Measurements from ENCODE around the gene RBM11. TPM values are rescaled to one million over a fixed set of nuclear protein-coding genes. Genes with fewer than 3 reads are reported as not detected.

The RBM11 gene
- total and polyA plus RNA-seq, 4 donors: 2.0 to 6.1 (median 4.1) TPM

- Histone ChIP-seq H3K9me3 (ENCODE audit: control insufficient read depth in 4 of 4, insufficient read depth in 3 of 4, low read length in 3 of 4) (no peaks in the 10 kb centered on the region), H3K4me3 (no peak overlapping the region), H3K9ac (ENCODE audit: insufficient read depth in 1 of 2, low read length in 2 of 2) (no peak overlapping the region), H3K36me3 (ENCODE audit: control insufficient read depth in 4 of 4, insufficient read depth in 4 of 4, low read length in 4 of 4) (no peaks in the 10 kb centered on the region), H3K27me3 (ENCODE audit: control insufficient read depth in 3 of 3, insufficient read depth in 3 of 3, low read length in 2 of 3) (no peaks in the 10 kb centered on the region), H3K4me1 (ENCODE audit: control insufficient read depth in 5 of 5, insufficient read depth in 5 of 5, low read length in 5 of 5) (no peaks in the 10 kb centered on the region), H3K27ac (ENCODE audit: low read depth in 1 of 2, low read length in 1 of 2) (no peak overlapping the region)
- 16 to 66% methylated on average over 2 of the region's 2 CpGs for WGBS, 2 donors
- DNase-seq (no peak), ATAC-seq (ENCODE audit: insufficient read depth, low FRiP score) (no peak)
- no peak for TF ChIP-seq CTCF (IDR thresholded peaks at IDR 0.05; ENCODE audit: control extremely low read depth, extremely low read depth)
These were observed 27.9 kb downstream of the RBM11 start for GRCh38 chr21:14243874-14244273.

GRCh38 chr21:14244911-14245310 is 29.0 kb downstream of the RBM11 start:
- H3K27me3 ChIP-seq (ENCODE audit: control insufficient read depth in 3 of 3, insufficient read depth in 3 of 3, low read length in 2 of 3): no peaks in the 10 kb centered on the region
- no peaks in the 10 kb centered on the region for H3K36me3 ChIP-seq (ENCODE audit: control insufficient read depth in 4 of 4, insufficient read depth in 4 of 4, low read length in 4 of 4)
- ATAC-seq (ENCODE audit: insufficient read depth, low FRiP score): no peak
- no peaks in the 10 kb centered on the region for H3K4me1 ChIP-seq (ENCODE audit: control insufficient read depth in 5 of 5, insufficient read depth in 5 of 5, low read length in 5 of 5)
- no peaks in the 10 kb centered on the region for H3K9me3 ChIP-seq (ENCODE audit: control insufficient read depth in 4 of 4, insufficient read depth in 3 of 4, low read length in 3 of 4)
- no peak for TF ChIP-seq CTCF (IDR thresholded peaks at IDR 0.05; ENCODE audit: control extremely low read depth, extremely low read depth)
- no peak for DNase-seq
- no peak overlapping the region for H3K9ac ChIP-seq (ENCODE audit: insufficient read depth in 1 of 2, low read length in 2 of 2)
- H3K27ac ChIP-seq (ENCODE audit: low read depth in 1 of 2, low read length in 1 of 2): no peak overlapping the region
- H3K4me3 ChIP-seq: no peak overlapping the region

- Histone ChIP-seq H3K27ac (ENCODE audit: low read depth in 1 of 2, low read length in 1 of 2) (no peak overlapping the region), H3K27me3 (ENCODE audit: control insufficient read depth in 3 of 3, insufficient read depth in 3 of 3, low read length in 2 of 3) (no peaks in the 10 kb centered on the region), H3K4me3 (no peak overlapping the region), H3K9ac (ENCODE audit: insufficient read depth in 1 of 2, low read length in 2 of 2) (no peak overlapping the region), H3K36me3 (ENCODE audit: control insufficient read depth in 4 of 4, insufficient read depth in 4 of 4, low read length in 4 of 4) (no peaks in the 10 kb centered on the region), H3K4me1 (ENCODE audit: control insufficient read depth in 5 of 5, insufficient read depth in 5 of 5, low read length in 5 of 5) (no peaks in the 10 kb centered on the region), H3K9me3 (ENCODE audit: control insufficient read depth in 4 of 4, insufficient read depth in 3 of 4, low read length in 3 of 4) (no peaks in the 10 kb centered on the region)
- TF ChIP-seq CTCF (IDR thresholded peaks at IDR 0.05; ENCODE audit: control extremely low read depth, extremely low read depth): no peak
- DNase-seq (no peak), ATAC-seq (ENCODE audit: insufficient read depth, low FRiP score) (no peak)
These were observed 29.8 kb downstream of the RBM11 start for GRCh38 chr21:14245711-14246110.

- H3K4me3 ChIP-seq: no peak overlapping the region
- H3K9me3 ChIP-seq (ENCODE audit: control insufficient read depth in 4 of 4, insufficient read depth in 3 of 4, low read length in 3 of 4): no peaks in the 10 kb centered on the region
- H3K4me1 ChIP-seq (ENCODE audit: control insufficient read depth in 5 of 5, insufficient read depth in 5 of 5, low read length in 5 of 5): no peaks in the 10 kb centered on the region
- 42 to 63% methylated on average over 1 of the region's 1 CpG for WGBS, 2 donors
- H3K27me3 ChIP-seq (ENCODE audit: control insufficient read depth in 3 of 3, insufficient read depth in 3 of 3, low read length in 2 of 3): no peaks in the 10 kb centered on the region
- DNase-seq (no peak), ATAC-seq (ENCODE audit: insufficient read depth, low FRiP score) (no peak)
- H3K9ac ChIP-seq (ENCODE audit: insufficient read depth in 1 of 2, low read length in 2 of 2): no peak overlapping the region
- TF ChIP-seq CTCF (IDR thresholded peaks at IDR 0.05; ENCODE audit: control extremely low read depth, extremely low read depth): no peak
- no peak overlapping the region for H3K27ac ChIP-seq (ENCODE audit: low read depth in 1 of 2, low read length in 1 of 2)
- H3K36me3 ChIP-seq (ENCODE audit: control insufficient read depth in 4 of 4, insufficient read depth in 4 of 4, low read length in 4 of 4): no peaks in the 10 kb centered on the region
These were observed 35.4 kb downstream of the RBM11 start for GRCh38 chr21:14251336-14251735.
